HL-60/S4 treated with phorbol 12-myristate 13-acetate at 8.2 ng/mL for 4 days and 3 days (cell line): Measurements from ENCODE around the gene PSG11.
"Not testable (repeated sequence)": the region's sequence is repeated elsewhere in the genome, so short reads cannot be mapped to it uniquely, and the experiment has no call there.

Source experiments
- in situ Hi-C: fragments of 300-500 bp; cut with MboI; formaldehyde crosslinking; loops from 2 replicates; pipeline ENCODE4 v1.15.0; 2022; ENCODE audit warnings: low sequenced_read_pairs

PSG11 gene

GRCh38 chr19:42989851-42990250 lies 36.4 kb downstream of the PSG11 start:
- in situ Hi-C loops, result no loop called here

GRCh38 chr19:42989186-42989585 lies 37.1 kb downstream of the PSG11 start:
- in situ Hi-C loops, result not testable (repeated sequence)

- in situ Hi-C loops, result not testable (repeated sequence)
Measured at GRCh38 chr19:42988206-42988605, 38.1 kb downstream of the PSG11 start.

- in situ Hi-C loops, result no loop called here
Measured at GRCh38 chr19:42985588-42985987, 40.7 kb downstream of the PSG11 start.

DNA sequence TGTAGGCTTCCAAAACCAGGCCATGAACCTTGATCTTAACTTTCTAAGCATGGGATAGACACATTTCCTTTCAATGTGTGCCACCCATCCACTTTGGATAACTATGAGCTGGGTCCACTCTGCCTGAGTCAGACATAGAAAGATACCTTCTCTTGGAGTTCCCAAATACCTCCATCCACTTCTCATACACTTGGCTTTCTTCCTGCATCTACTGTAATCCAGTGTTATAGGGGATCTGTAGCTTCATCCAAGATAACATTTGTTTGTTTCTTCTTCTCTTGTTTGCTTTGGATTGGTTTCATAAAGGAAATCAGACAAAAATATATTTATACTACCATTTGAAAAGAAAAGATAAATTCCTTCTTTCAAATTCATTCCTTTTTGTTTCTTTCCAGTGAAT lies 44.2 kb downstream of the PSG11 start:
- in situ Hi-C loops, result not testable (repeated sequence)

DNA sequence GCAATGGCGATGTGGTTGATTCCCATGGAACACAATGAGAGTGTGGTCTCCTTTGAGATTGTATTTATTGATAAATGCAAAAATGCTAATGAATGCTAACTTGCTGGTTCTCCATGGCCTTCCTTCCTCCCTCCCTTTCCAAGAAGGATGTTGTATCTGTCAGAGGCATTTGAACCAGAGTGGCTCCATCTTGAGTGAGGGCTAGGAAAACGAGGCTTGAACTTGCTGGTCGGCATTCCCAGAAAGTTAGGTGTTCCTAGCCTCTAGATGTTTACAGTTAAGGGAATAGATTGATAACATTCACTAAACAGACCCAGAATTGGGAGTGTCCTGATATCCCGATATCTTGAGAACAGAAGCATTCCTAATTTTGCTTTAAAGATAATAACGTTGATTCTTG lies 54.8 kb downstream of the PSG11 start:
- in situ Hi-C loops, result not testable (repeated sequence)

DNA sequence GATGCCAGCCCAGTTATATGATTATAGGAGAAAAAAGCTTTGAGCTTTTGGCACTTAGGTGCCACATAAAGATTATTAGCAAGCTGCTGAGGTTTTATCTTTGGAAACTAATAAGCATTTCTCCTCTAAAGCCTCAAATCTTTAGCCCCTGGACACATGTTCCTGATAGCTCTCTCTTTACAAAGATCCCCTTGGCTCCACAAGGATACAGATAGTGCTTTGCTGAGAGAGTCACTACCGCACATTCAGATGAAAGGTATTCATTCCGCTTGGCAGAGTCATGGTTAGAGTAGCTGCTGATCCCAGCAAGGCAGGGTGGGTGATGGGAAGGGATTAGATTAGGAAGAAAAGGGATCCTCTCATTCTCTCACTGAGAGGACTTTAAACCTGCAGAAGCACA lies 61.1 kb downstream of the PSG11 start:
- in situ Hi-C loops, result no loop called here

DNA sequence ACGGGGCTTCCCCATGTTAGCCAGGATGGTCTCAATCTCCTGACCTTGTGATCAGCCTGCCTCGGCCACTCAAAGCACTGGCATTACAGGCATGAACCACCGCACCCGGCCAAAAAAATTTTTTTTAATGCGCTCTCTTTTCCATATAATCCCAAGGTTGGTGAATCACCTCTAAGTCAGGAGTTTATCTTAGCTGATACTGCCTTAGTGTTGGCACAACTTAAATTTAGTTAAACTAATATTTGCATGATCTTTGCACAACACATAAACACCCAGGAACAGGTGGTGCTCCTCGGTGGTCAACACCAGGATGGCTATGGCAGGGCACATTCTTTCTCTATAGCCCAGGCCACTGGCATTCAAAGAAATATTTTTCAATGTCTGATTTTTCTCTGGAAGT lies 65.2 kb downstream of the PSG11 start:
- in situ Hi-C loops, result no loop called here
